PC-9 (cell line): ENCODE results near the gene PTPRM. TPM values are rescaled to one million over a fixed set of nuclear protein-coding genes. Genes with fewer than 3 reads are reported as not detected.

Experiments
- BruUV-seq: library from RNA; stranded (reverse); fragments of 400-500 nt; replicated peaks from 2 replicates; lab custom pipeline; 2021; lab: Mats Ljungman, UMichigan
- CTCF ChIA-PET: fragments of 300-600 bp; sonication (Branson Sonifier 250); formaldehyde crosslinking; loops from one replicate; lab custom pipeline; 2022; ENCODE audit warnings: antibody characterized with exemption; lab: Charles Lee
- POLR2A ChIA-PET: fragments of 300-600 bp; sonication (Branson Sonifier 250); formaldehyde crosslinking; loops from one replicate; lab custom pipeline; 2022; ENCODE audit warnings: antibody characterized with exemption; ENCODE audit not compliant: unreplicated experiment; lab: Charles Lee
- DNase-seq, 2 experiments: peaks; one replicate each; pipeline versions ENCODE4 v3.0.0 to v3.0.0-alpha.2; 2015 to 2022; ENCODE audit warnings: mixed read lengths in 1 of 2
- H2AFZ ChIP-seq: fragments of 200-600 bp; sonication (generic); 2 replicates; pipeline ENCODE4 v1.8.1; 2017; ENCODE audit warnings: antibody characterized with exemption
- H3F3A ChIP-seq: fragments of 200-600 bp; sonication (generic); 2 replicates; pipeline ENCODE4 v1.8.1; 2017; ENCODE audit warnings: antibody characterized with exemption, mild to moderate bottlenecking, low read depth; ENCODE audit not compliant: insufficient read depth
- H3K27ac ChIP-seq: fragments of 200-600 bp; sonication (generic); 2 replicates; pipeline ENCODE4 v1.6.1; 2016; ENCODE audit warnings: mixed run types
- H3K27me3 ChIP-seq: fragments of 200-600 bp; sonication (generic); 2 replicates; pipeline ENCODE4 v1.6.1; 2016; ENCODE audit warnings: low read depth, mixed run types; ENCODE audit not compliant: insufficient read depth
- H3K36me3 ChIP-seq: fragments of 200-600 bp; sonication (generic); 2 replicates; pipeline ENCODE4 v1.6.1; 2016; ENCODE audit warnings: low read depth, mixed run types
- H3K4me1 ChIP-seq: fragments of 200-600 bp; sonication (generic); replicated peaks from 2 replicates; pipeline ENCODE4 v1.6.1; 2016; ENCODE audit warnings: mixed run types; ENCODE audit not compliant: insufficient read depth
- H3K4me2 ChIP-seq: fragments of 200-600 bp; sonication (generic); 2 replicates; pipeline ENCODE4 v1.6.1; 2017; ENCODE audit warnings: mixed run types
- H3K4me3 ChIP-seq: fragments of 200-600 bp; sonication (generic); 2 replicates; pipeline ENCODE4 v1.6.1; 2016; ENCODE audit warnings: mixed run types
- H3K79me2 ChIP-seq: fragments of 200-600 bp; sonication (generic); 2 replicates; pipeline ENCODE4 v1.6.1; 2017; ENCODE audit warnings: low read depth, mixed run types
- H3K9me2 ChIP-seq: fragments of 200-600 bp; sonication (generic); 2 replicates; pipeline ENCODE4 v1.8.1; 2017; ENCODE audit warnings: mild to moderate bottlenecking; ENCODE audit not compliant: insufficient read depth
- H3K9me3 ChIP-seq: fragments of 200-600 bp; sonication (generic); 2 replicates; pipeline ENCODE4 v1.8.1; 2016; ENCODE audit warnings: low read depth; ENCODE audit not compliant: insufficient read depth
- H4K20me1 ChIP-seq: fragments of 200-600 bp; sonication (generic); 2 replicates; pipeline ENCODE4 v1.8.1; 2017; ENCODE audit not compliant: insufficient read depth
- EZH2 ChIP-seq: fragments of 200-600 bp; sonication (generic); IDR thresholded peaks from 2 replicates; pipeline ENCODE4 v1.8.0; 2017; ENCODE audit warnings: antibody characterized with exemption, low read depth
- intact Hi-C: fragments of 100-400 bp; cut with micrococcal nuclease; formaldehyde crosslinking; loops from one replicate; pipeline ENCODE4 v1.10.0; 2022; ENCODE audit not compliant: unreplicated experiment
- total RNA-seq: library from RNA; stranded (reverse); gene quantifications from 2 replicates; pipeline ENCODE4 v1.2.3, GENCODE V29; 2021
- TF ChIP-seq, protein P1 (sequence below): fragments of 200-600 bp; sonication (generic); conservative IDR thresholded peaks from 2 replicates; pipeline ENCODE4 v1.6.1; 2017; ENCODE audit warnings: mixed run types, antibody characterized with exemption, mild to moderate bottlenecking, moderate library complexity

PTPRM gene
- total RNA-seq, 1 experiment from 2014 or later, result 32.5 TPM

- ChIA-PET CTCF (no interaction called here), POLR2A (no interaction called here)
- Histone ChIP-seq H3K4me1 (no peaks in the 10 kb centered on the region), H3K4me3 (no peak overlapping the region), H4K20me1 (no peaks in the 10 kb centered on the region), H2AFZ (no peak overlapping the region), H3K27ac (no peak overlapping the region), H3K27me3 (no peaks in the 10 kb centered on the region), H3F3A (no peaks in the 10 kb centered on the region), H3K4me2 (no peak overlapping the region), H3K79me2 (no peaks in the 10 kb centered on the region), H3K36me3 (no peaks in the 10 kb centered on the region), H3K9me3 (no peaks in the 10 kb centered on the region), H3K9me2 (no peaks in the 10 kb centered on the region)
- intact Hi-C loops, result no loop called here
- TF ChIP-seq, protein P1, sequence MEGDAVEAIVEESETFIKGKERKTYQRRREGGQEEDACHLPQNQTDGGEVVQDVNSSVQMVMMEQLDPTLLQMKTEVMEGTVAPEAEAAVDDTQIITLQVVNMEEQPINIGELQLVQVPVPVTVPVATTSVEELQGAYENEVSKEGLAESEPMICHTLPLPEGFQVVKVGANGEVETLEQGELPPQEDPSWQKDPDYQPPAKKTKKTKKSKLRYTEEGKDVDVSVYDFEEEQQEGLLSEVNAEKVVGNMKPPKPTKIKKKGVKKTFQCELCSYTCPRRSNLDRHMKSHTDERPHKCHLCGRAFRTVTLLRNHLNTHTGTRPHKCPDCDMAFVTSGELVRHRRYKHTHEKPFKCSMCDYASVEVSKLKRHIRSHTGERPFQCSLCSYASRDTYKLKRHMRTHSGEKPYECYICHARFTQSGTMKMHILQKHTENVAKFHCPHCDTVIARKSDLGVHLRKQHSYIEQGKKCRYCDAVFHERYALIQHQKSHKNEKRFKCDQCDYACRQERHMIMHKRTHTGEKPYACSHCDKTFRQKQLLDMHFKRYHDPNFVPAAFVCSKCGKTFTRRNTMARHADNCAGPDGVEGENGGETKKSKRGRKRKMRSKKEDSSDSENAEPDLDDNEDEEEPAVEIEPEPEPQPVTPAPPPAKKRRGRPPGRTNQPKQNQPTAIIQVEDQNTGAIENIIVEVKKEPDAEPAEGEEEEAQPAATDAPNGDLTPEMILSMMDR, result no peak
- no peak for TF ChIP-seq EZH2
- BruUV-seq, result no TSS peak
- DNase-seq, result no peak
Measured at GRCh38 chr18:8400825-8401224, 833.7 kb downstream of the PTPRM start.

GRCh38 chr18:8401606-8402005 is 834.5 kb downstream of the PTPRM start:
- intact Hi-C loops, result no loop called here
- H3K4me3 ChIP-seq, result no peak overlapping the region
- DNase-seq, result no peak
- no peak overlapping the region for H3K4me2 ChIP-seq
- TF ChIP-seq, protein P1, result no peak
- no peak for TF ChIP-seq EZH2
- H3K9me2 ChIP-seq, result no peaks in the 10 kb centered on the region
- no peaks in the 10 kb centered on the region for H3F3A ChIP-seq
- ChIA-PET POLR2A (no interaction called here), CTCF (no interaction called here)
- no peaks in the 10 kb centered on the region for H3K27me3 ChIP-seq
- H3K36me3 ChIP-seq, result no peaks in the 10 kb centered on the region
- no peaks in the 10 kb centered on the region for H4K20me1 ChIP-seq
- no TSS peak for BruUV-seq
- no peak overlapping the region for H3K27ac ChIP-seq
- no peak overlapping the region for H2AFZ ChIP-seq
- no peaks in the 10 kb centered on the region for H3K9me3 ChIP-seq
- H3K79me2 ChIP-seq, result no peaks in the 10 kb centered on the region
- H3K4me1 ChIP-seq, result no peaks in the 10 kb centered on the region

DNA sequence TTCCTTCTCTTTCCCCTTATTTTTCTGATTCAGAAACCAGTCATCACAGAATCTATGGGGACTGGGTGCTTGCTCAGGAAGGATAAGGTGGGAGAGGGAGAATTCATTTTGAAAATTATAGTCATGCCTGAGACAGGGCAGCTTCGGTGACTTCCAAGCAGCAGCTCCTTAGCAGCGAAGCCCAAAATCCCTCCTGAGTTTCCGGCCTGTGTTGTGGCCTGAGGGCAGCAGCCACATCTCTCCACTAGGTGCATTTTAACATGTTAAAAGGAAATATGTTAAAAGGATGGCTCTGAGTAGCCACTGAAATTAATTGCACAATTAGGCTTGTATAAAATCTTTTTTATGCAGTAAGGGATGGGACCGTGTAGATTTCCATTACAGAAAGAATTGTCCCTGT is 835.1 kb downstream of the PTPRM start:
- ChIA-PET POLR2A (no interaction called here), CTCF (no interaction called here)
- intact Hi-C loops, result no loop called here
- no peaks in the 10 kb centered on the region for H3F3A ChIP-seq
- H3K27me3 ChIP-seq, result no peaks in the 10 kb centered on the region
- no peak overlapping the region for H3K27ac ChIP-seq
- H3K36me3 ChIP-seq, result no peaks in the 10 kb centered on the region
- no peaks in the 10 kb centered on the region for H3K9me3 ChIP-seq
- TF ChIP-seq EZH2, result no peak
- TF ChIP-seq, protein P1, result no peak
- no TSS peak for BruUV-seq
- H3K4me1 ChIP-seq, result no peaks in the 10 kb centered on the region
- no peak overlapping the region for H3K4me2 ChIP-seq
- H2AFZ ChIP-seq, result no peak overlapping the region
- H3K4me3 ChIP-seq, result no peak overlapping the region
- H3K79me2 ChIP-seq, result no peaks in the 10 kb centered on the region
- DNase-seq, result no peak
- no peaks in the 10 kb centered on the region for H3K9me2 ChIP-seq
- H4K20me1 ChIP-seq, result no peaks in the 10 kb centered on the region
